Erythroblast (primary cell): ENCODE measurements around the gene FAM216A.

Experiments
- GATA1 ChIP-seq: IDR thresholded peaks from 2 replicates; pipeline ENCODE4 v1.6.1; 2011; ENCODE audit warnings: low read depth, mild to moderate bottlenecking, control low read depth, low read length, moderate library complexity
- POLR2A ChIP-seq: IDR thresholded peaks from 2 replicates; pipeline ENCODE4 v1.6.1; 2011; ENCODE audit warnings: mild to moderate bottlenecking, low read length

DNA sequence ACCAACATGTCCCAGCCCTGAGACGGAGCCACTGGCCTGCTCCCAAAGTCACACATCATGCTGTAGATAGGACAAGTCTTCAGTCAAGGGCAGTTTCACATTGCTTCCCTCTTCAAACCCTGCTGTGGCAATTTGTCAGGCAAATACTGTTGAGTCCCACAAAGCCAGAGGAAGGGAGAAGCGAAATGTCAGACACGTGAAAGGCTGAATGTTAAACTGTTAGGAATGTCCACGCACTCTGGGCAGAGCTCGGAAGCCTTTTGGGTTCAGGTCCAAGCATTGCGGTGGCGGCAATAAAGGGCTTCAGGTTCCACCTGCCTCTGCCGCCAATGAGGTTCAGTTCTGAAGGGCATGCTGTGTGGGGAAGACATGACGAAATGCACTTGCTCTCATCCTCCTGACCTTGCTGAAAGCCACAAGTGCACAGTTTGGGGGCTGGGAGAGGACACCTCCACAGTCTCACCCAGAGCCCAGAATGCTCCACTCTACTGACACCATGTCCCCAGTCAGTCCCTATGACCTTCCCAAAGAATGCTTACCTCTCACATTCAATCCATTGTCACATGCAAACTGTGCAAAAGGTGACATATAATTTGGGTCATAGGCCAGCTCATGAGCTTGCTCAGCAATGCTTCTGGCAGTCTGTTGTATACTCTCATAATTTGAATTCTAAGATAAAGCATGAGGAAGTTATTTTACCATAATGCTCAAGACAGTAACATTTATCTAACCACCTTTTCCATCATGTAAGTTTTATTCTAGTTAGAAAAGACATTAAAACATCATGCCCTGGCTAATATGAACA lies 69.2 kb downstream of the FAM216A start:
- TF ChIP-seq POLR2A (no peak), GATA1 (no peak)
